Measurements from ENCODE around the gene LAMTOR2. TPM values are rescaled to one million over a fixed set of nuclear protein-coding genes. Genes with fewer than 3 reads are reported as not detected.

The LAMTOR2 gene
- total RNA-seq, 1 donor from 2014 or later, result 103 TPM

DNA sequence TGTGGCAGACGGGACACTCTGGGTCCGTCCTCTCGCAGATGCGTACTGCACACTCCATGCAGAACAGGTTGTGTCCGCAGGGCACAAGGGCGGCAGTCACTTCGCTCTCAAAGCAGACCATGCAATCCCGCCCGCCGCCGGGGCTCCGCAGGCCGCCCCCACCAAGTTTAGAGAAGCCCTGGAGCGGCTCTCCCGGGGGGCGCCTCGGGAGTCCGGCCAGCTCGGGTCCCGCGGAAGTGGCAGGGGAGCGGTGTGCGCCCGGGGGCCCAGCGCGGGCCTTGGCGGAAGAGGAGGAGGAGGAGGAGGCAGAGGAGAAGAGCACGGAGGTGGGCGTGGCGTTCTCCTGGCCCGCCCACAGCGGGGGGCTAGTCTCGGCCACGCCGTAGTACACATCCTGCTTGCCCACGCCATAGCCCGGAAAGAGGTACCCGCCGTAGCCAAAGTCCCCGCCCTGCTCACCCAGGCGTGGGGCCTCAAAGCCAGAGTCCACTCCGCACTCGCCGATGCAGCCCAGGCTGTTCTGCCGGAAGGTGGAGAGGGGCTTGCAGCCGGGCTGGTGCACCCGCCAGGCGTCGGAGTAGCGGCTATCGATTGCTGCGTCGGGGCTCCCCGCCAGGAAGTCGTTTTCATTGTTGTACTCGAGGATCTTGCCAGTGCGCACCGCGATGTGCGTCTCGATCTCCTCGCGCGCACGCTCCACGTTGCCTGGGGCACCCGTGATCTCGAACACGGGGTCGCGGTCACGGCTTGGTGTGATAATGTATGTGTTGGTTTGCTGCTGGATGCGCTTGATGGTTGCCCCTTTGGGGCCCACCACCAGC lies 22.2 kb downstream of the LAMTOR2 start:
- DNase-seq, result no peak

- no peak for DNase-seq
These were observed 22.8 kb downstream of the LAMTOR2 start for GRCh38 chr1:156077430-156077760.

GRCh38 chr1:156078728-156079127 lies 24.1 kb downstream of the LAMTOR2 start:
- no peak for DNase-seq

DNA sequence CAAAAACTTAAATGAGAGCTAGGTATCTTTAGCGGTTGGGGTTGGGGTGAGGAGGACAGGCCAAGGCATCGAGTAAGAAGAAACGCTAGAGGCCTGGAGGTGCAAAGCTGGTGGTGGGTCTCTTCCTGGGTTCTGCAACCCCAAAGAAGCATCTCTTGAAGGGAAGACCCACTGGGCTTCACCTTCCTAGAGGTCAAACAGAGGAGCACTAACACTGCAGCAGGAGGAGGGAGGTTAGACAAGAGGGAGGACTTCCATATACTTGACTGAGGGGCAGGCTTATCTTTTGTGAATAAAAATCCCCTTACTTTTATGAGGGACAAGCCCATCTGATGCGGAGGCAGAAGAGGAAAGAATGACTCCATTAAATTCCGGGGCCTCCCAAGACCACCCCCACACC lies 25.2 kb downstream of the LAMTOR2 start:
- no peak for DNase-seq

DNA sequence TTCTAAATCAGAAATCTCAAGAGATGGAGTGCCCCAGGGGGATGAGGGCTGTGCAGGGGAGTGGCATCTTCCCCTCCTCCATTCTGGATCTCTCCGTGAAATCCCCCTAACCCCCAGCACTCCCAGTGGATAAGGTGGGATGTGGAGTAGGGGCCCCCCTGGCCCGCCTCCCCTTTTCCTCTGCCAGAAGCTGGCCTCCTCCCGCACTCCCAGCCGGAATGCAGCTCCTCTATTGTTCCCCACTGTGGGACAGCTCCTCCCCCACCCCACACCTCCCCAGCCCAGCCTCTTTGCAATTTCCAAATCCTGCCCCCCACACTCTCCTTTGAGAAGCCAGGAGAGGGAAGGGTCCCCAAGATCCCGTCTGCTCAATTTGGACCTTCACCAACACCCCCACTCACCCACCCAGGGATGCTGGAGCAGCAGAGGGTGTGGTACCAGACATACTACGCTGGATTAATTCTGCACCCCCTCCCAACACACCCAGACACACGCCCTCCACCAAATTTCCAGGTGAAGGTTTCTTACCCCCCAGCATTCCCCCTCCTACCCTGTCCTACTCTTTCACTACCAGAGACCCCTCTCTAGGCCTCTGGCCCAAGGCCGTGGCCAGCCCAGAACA lies 25.8 kb downstream of the LAMTOR2 start:
- no peak for DNase-seq

GRCh38 chr1:156080863-156081179 lies 26.2 kb downstream of the LAMTOR2 start:
- no peak for DNase-seq

- DNase-seq, result peak; percentile 43
These were observed 26.8 kb downstream of the LAMTOR2 start for GRCh38 chr1:156081180-156081916.

DNA sequence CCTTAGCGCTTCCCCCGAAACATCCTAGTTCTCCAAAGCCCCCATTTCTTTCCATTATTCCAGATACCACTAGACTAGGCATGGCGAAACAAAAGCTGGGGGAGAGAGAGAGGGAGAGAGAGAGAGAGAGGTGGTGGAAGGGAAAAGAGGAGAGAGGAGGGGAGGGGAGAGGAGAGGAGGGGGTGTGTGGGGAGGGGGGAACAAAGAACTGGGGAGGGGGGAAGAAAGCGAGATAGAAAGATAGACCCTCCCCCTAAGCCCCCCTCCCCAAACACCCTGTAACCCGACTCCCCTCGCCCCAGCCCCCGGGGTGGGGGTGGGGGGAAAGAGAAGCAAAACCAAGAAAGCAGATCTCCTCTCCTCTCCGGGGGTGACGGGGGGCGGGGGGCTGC lies 27.3 kb downstream of the LAMTOR2 start:
- no peak for DNase-seq

- DNase-seq, result peak; percentile 82
These were observed 27.9 kb downstream of the LAMTOR2 start, which contains the start of gene MEX3A for GRCh38 chr1:156082309-156083091. Gene MEX3A, minus strand, starts transcription at chr1:156082465. Its CDS starts 467 bp downstream, at chr1:156081998.

DNA sequence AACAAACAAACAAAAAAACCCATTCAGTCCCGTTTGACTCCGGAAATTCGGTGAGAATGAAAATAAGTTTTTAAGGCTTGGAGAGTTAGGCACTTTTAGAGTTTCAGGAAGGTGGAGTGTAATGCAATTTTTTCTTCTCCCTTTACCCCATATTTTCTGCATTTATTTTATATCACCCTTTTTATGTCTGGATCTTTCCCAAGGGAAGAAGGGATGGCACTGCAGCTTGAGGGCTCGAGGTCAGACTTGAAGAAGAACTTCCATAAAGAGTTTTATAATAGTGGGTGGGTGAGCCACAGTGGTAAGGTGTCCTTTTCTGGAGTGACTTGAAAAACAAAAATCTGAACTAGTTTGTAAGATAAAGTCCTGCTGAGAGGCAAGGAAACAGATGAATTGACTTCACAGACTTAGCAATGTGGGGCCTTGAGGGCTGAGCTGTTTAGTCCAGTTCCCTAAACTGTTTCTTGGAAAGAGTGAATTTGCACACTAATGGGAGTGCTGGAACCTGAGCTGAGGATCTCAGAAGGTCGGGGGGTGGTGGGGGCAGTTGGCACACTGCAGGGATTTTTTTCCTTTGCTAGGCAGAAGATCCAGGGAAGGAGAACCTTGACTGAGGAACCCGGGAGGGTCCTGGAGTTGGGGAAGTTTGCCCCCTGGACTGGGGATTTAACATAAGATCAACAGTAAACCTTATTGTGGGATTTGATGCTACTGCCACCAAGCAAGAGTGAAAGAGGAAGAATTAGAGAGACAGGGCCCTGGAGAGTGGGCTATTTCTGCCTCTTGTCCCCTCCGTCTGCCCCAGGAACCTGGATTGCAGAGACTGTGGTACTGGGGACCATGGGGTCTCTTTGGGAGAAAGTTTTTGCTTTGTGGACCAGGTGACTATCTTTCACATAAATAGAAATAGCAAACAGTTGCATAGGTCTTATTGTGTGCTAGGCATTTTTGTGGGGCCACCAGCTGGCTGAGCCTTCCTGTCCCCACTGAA lies 29.5 kb downstream of the LAMTOR2 start:
- DNase-seq, result no peak

DNA sequence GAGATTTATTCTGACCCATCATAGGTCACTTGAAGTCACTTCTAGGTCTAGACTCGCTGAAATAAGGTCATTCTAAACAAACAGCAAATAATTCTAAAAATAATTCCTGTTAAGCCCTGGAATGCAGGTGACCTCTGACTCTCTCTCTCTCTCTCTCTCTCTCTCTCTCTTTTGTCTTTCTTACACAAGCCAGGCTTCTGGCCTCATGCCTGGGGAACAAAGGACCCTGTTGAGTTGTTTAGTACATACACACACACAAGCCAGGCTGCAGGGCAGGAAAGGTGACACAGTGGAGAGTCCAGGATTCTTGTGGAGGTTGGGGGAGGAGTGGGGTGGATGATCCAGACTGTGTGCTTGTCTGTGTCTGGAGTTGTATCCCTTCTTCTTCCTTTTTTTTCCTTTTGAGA lies 31.7 kb downstream of the LAMTOR2 start:
- DNase-seq, result peak; percentile 89

- DNase-seq, result no peak
These were observed 35.1 kb downstream of the LAMTOR2 start for GRCh38 chr1:156089704-156090103.

GRCh38 chr1:156090138-156090839 lies 35.7 kb downstream of the LAMTOR2 start:
- DNase-seq, result no peak

DNA sequence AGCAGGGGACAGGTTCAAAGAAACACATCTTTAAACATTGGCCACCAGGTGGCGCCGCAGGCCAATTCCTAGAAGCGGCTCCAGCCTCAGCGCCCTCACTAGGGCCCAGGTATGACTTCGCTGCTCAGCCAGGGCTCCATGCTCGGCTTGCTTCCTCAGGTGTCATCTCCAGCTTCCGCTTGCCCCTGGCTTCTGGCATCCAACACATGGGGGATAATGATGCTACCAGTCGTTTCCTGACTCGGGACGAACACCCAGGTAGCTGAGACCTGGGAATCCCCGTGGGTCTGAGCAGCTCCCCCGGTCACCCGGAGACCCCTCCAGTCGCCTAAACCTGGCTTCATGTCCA lies 36.2 kb downstream of the LAMTOR2 start:
- DNase-seq, result peak; percentile 92

GRCh38 chr1:156091610-156092009 lies 37.0 kb downstream of the LAMTOR2 start:
- no peak for DNase-seq

DNA sequence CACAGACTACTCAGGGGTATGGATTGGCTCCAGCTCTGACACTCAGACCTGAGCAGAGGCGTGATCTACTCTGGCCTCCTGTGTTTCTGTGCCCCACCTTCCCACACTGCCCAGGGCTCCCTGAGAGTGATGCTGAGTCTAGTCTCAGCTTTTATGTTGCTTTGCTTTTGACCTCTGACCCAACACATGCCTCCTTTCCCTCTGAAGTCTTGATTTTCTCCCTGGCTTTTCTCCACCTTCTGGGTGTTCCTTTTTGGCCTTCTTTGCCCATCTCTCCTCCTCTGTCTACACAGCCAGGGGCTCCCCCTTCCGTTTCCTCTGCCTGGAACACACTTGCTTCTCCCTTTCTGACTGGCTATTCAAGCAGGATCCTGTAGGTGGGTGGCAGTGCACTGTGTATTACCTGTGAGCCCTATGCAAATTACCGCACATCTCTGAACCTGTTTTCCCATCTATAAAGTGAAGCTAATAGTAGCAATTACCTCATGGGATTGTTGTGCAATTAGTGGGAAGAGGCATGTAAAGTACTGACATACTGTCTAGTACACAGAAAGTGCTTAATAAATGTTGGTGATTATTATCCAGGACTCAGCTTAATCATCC lies 41.4 kb downstream of the LAMTOR2 start:
- no peak for DNase-seq

DNA sequence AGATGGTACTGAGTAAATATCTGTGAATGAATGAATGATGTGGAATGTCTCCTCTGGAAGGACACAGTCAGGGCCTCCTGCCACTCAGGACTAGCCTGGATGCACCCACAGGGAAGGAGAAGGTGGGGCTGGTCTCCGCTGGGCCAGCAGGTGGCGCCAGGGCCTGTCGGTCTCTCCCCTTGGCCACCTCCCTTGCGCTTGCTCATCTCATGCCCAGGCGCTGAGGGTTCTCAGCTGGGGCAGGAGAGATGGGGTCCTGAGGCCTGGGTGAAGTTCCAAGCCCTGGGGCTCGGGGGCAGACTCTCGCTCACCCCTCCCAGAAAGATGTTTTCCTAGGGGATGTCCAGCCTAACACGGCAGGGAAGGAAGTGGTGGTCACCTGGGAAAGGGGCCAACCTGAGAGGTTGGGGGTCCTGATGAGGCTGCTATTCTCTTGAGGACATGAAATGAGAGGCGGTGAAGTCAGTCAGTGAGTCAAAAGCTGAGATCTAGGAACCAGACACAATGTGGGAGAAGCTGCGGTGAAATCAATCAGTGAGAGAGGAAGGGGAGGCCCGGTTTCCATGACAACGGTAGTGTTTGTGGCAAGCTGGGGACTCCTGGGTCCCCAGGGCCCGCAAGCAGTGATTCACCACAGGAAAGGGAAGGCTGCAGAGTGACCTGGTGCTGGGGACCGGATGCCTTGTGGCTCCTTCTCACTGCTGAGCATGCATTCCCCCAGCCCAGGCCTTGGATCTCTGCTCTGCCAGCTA lies 42.2 kb downstream of the LAMTOR2 start:
- peak; percentile 98 for DNase-seq

GRCh38 chr1:156097499-156098178 lies 43.1 kb downstream of the LAMTOR2 start:
- DNase-seq, result no peak

DNA sequence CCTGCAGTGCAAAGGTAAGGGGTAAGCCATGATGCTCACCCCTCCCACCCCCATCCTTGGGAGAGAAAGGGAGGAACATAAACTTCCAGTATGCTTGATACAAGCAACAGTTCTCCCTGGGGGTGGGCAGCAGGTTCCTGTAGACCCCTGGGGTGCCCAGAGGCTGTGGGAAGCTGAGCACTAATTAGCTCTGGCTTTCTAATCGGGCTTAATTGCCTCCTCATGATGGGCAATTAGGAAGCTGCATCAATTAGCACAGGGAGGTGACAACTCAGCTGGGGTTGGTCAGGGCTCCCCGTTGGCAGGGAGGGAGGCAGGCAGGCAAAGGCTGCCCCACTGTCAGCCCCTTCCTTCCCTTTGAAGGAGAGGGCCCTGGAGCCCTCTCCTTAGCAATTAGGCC lies 44.2 kb downstream of the LAMTOR2 start:
- DNase-seq, result no peak

Measured in dermis blood vessel endothelial cell (primary cell).